WTC11 (cell line): ENCODE data around the gene CPPED1. TPM values are rescaled to one million over a fixed set of nuclear protein-coding genes. Genes with fewer than 3 reads are reported as not detected.

ENCODE experiments used
- ATAC-seq: fragments of 200-7000 bp; cut with Tn5 transposase; 2 replicates; pipeline ENCODE4 v1.10.0; 2021; ENCODE audit warnings: mild to moderate bottlenecking, moderate library complexity
- CTCF ChIA-PET: fragments of 300-600 bp; sonication (Branson Sonifier 250); formaldehyde crosslinking; loops from one replicate; lab custom pipeline; 2021; ENCODE audit warnings: antibody characterized with exemption; lab: Charles Lee
- POLR2A ChIA-PET: fragments of 350-600 bp; sonication (Branson Sonifier 250); formaldehyde crosslinking; loops from one replicate; lab custom pipeline; 2021; ENCODE audit warnings: antibody characterized with exemption; lab: Charles Lee
- DNase-seq: peaks from one replicate; pipeline ENCODE4 v3.0.0; 2021; ENCODE audit warnings: low spot score
- H3K27ac Mint-ChIP-seq: 2 replicates; pipeline ENCODE4 v1.8.0; 2021; ENCODE audit warnings: mixed read lengths
- H3K27me3 Mint-ChIP-seq: 2 replicates; pipeline ENCODE4 v1.8.0; 2021; ENCODE audit warnings: low read depth, mild to moderate bottlenecking, moderate library complexity, mixed read lengths
- H3K36me3 Mint-ChIP-seq: 2 replicates; pipeline ENCODE4 v1.8.0; 2021; ENCODE audit warnings: mixed read lengths
- H3K4me1 Mint-ChIP-seq: 2 replicates; pipeline ENCODE4 v1.8.0; 2022; ENCODE audit warnings: mixed read lengths
- H3K4me3 Mint-ChIP-seq: 2 replicates; pipeline ENCODE4 v1.8.0; 2021; ENCODE audit warnings: mild to moderate bottlenecking, moderate library complexity, mixed read lengths
- H3K9me3 Mint-ChIP-seq: 2 replicates; pipeline ENCODE4 v1.8.0; 2021; ENCODE audit warnings: mixed read lengths
- E2F1 ChIP-seq: sonication (generic); formaldehyde crosslinking; IDR thresholded peaks from 2 replicates; pipeline ENCODE4 v1.8.0; 2022; ENCODE audit warnings: mild to moderate bottlenecking, missing genetic modification reagents
- E2F5 ChIP-seq: sonication (generic); formaldehyde crosslinking; IDR thresholded peaks from 2 replicates; pipeline ENCODE4 v1.8.1; 2022; ENCODE audit warnings: mild to moderate bottlenecking, moderate library complexity, missing genetic modification reagents
- FOXJ3 ChIP-seq: sonication (generic); formaldehyde crosslinking; IDR thresholded peaks from 2 replicates; pipeline ENCODE4 v1.9.0; 2021; ENCODE audit warnings: missing genetic modification reagents, mild to moderate bottlenecking, borderline replicate concordance
- FOXK1 ChIP-seq: sonication (generic); formaldehyde crosslinking; IDR thresholded peaks from 2 replicates; pipeline ENCODE4 v1.8.0; 2022; ENCODE audit warnings: mild to moderate bottlenecking, moderate library complexity, missing genetic modification reagents
- IRF2 ChIP-seq: sonication (generic); formaldehyde crosslinking; IDR thresholded peaks from 2 replicates; pipeline ENCODE4 v1.8.0; 2022; ENCODE audit warnings: low read depth, missing genetic modification reagents, borderline replicate concordance
- NFYB ChIP-seq: sonication (generic); formaldehyde crosslinking; conservative IDR thresholded peaks from 2 replicates; pipeline ENCODE4 v1.8.0; 2022; ENCODE audit warnings: low read depth, missing genetic modification reagents
- NR1H2 ChIP-seq: sonication (generic); formaldehyde crosslinking; IDR thresholded peaks from 2 replicates; pipeline ENCODE4 v1.9.0; 2021; ENCODE audit warnings: mild to moderate bottlenecking, moderate library complexity, missing genetic modification reagents
- PRRX2 ChIP-seq: fragments of 250-450 bp; sonication (Bioruptor Pico); IDR thresholded peaks from 2 replicates; pipeline ENCODE4 v1.8.0; 2021; ENCODE audit warnings: mild to moderate bottlenecking
- SMAD4 ChIP-seq: sonication (generic); formaldehyde crosslinking; IDR thresholded peaks from 2 replicates; pipeline ENCODE4 v1.8.0; 2022; ENCODE audit warnings: mild to moderate bottlenecking, missing genetic modification reagents
- TEAD1 ChIP-seq: sonication (generic); formaldehyde crosslinking; IDR thresholded peaks from 2 replicates; pipeline ENCODE4 v1.8.0; 2022; ENCODE audit warnings: mild to moderate bottlenecking, missing genetic modification reagents
- USF1 ChIP-seq: sonication (generic); formaldehyde crosslinking; IDR thresholded peaks from 2 replicates; pipeline ENCODE4 v1.8.0; 2022; ENCODE audit warnings: mild to moderate bottlenecking, missing genetic modification reagents
- USF2 ChIP-seq: sonication (generic); formaldehyde crosslinking; IDR thresholded peaks from 2 replicates; pipeline ENCODE4 v1.8.1; 2023; ENCODE audit warnings: mild to moderate bottlenecking, missing genetic modification reagents, moderate library complexity
- ZNF263 ChIP-seq: sonication (generic); formaldehyde crosslinking; IDR thresholded peaks from 2 replicates; pipeline ENCODE4 v1.8.1; 2022; ENCODE audit warnings: low read depth, mild to moderate bottlenecking, moderate library complexity, missing genetic modification reagents
- total RNA-seq: library from RNA; stranded (reverse); gene quantifications from 3 replicates; pipeline ENCODE4 v1.2.3, GENCODE V29; 2021
- TF ChIP-seq, protein P1 (sequence below): sonication (generic); formaldehyde crosslinking; IDR thresholded peaks from 2 replicates; pipeline ENCODE4 v1.8.1; 2023; ENCODE audit warnings: mild to moderate bottlenecking, missing genetic modification reagents, borderline replicate concordance
- TF ChIP-seq, protein P2 (sequence below): sonication (generic); formaldehyde crosslinking; IDR thresholded peaks from 2 replicates; pipeline ENCODE4 v1.8.0; 2022; ENCODE audit warnings: mild to moderate bottlenecking, missing genetic modification reagents
- TF ChIP-seq, protein P3 (sequence below): fragments of 200-600 bp; IDR thresholded peaks from 2 replicates; pipeline ENCODE4 v1.8.0; 2022; ENCODE audit warnings: antibody characterized with exemption
- TF ChIP-seq, protein P4 (sequence below): sonication (generic); formaldehyde crosslinking; IDR thresholded peaks from 2 replicates; pipeline ENCODE4 v1.8.1; 2022; ENCODE audit warnings: mild to moderate bottlenecking, missing genetic modification reagents, moderate library complexity, borderline replicate concordance

CPPED1 gene
- total RNA-seq, 1 experiment from 2014 or later, result 8.8 TPM

DNA sequence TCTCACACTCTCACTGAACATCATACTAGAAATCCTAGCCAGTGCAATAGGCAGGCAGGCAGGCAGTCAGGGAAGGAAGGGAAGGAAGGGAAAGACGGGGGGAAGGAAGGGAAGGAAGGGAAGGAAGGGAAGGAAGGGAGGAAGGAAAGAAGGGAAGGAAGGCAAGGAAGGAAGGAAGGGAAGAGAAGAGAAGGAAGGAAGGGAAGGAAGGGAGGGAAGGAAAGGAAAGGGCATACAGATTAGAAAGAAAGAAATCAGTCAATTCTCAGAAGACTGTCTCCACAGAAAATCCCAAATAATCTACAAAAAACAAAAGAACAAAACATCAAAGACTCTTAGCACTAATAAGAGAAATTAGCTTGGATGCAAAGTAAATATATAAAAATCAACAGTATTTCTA lies 93.9 kb downstream of the CPPED1 start (continued):
- TF ChIP-seq ZNF263, result no peak
- TF ChIP-seq NFYB (CRISPR knock-in tag), result no peak
- TF ChIP-seq, protein P1, sequence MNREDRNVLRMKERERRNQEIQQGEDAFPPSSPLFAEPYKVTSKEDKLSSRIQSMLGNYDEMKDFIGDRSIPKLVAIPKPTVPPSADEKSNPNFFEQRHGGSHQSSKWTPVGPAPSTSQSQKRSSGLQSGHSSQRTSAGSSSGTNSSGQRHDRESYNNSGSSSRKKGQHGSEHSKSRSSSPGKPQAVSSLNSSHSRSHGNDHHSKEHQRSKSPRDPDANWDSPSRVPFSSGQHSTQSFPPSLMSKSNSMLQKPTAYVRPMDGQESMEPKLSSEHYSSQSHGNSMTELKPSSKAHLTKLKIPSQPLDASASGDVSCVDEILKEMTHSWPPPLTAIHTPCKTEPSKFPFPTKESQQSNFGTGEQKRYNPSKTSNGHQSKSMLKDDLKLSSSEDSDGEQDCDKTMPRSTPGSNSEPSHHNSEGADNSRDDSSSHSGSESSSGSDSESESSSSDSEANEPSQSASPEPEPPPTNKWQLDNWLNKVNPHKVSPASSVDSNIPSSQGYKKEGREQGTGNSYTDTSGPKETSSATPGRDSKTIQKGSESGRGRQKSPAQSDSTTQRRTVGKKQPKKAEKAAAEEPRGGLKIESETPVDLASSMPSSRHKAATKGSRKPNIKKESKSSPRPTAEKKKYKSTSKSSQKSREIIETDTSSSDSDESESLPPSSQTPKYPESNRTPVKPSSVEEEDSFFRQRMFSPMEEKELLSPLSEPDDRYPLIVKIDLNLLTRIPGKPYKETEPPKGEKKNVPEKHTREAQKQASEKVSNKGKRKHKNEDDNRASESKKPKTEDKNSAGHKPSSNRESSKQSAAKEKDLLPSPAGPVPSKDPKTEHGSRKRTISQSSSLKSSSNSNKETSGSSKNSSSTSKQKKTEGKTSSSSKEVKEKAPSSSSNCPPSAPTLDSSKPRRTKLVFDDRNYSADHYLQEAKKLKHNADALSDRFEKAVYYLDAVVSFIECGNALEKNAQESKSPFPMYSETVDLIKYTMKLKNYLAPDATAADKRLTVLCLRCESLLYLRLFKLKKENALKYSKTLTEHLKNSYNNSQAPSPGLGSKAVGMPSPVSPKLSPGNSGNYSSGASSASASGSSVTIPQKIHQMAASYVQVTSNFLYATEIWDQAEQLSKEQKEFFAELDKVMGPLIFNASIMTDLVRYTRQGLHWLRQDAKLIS (CRISPR knock-in tag), result no peak

GRCh38 chr16:12708266-12708665 lies 95.4 kb downstream of the CPPED1 start:
- H3K27ac Mint-ChIP-seq, result no peak overlapping the region
- ChIA-PET CTCF (no interaction called here), POLR2A (no interaction called here)
- no peaks in the 10 kb centered on the region for H3K27me3 Mint-ChIP-seq
- H3K9me3 Mint-ChIP-seq, result peaks cover 13% of the 10 kb centered on the region
- no peaks in the 10 kb centered on the region for H3K36me3 Mint-ChIP-seq
- DNase-seq (no peak), ATAC-seq (no peak)
- H3K4me3 Mint-ChIP-seq, result no peak overlapping the region
- H3K4me1 Mint-ChIP-seq, result peaks cover 14% of the 10 kb centered on the region
- no peak for TF ChIP-seq SMAD4
- TF ChIP-seq TEAD1 (CRISPR knock-in tag), result no peak
- TF ChIP-seq FOXK1 (CRISPR knock-in tag), result no peak
- TF ChIP-seq, protein P2, sequence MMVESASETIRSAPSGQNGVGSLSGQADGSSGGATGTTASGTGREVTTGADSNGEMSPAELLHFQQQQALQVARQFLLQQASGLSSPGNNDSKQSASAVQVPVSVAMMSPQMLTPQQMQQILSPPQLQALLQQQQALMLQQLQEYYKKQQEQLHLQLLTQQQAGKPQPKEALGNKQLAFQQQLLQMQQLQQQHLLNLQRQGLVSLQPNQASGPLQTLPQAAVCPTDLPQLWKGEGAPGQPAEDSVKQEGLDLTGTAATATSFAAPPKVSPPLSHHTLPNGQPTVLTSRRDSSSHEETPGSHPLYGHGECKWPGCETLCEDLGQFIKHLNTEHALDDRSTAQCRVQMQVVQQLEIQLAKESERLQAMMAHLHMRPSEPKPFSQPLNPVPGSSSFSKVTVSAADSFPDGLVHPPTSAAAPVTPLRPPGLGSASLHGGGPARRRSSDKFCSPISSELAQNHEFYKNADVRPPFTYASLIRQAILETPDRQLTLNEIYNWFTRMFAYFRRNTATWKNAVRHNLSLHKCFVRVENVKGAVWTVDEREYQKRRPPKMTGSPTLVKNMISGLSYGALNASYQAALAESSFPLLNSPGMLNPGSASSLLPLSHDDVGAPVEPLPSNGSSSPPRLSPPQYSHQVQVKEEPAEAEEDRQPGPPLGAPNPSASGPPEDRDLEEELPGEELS (CRISPR knock-in tag), result no peak
- TF ChIP-seq FOXJ3 (CRISPR knock-in tag), result no peak
- no peak for TF ChIP-seq NR1H2
- TF ChIP-seq, protein P1 (CRISPR knock-in tag), result no peak
- no peak for TF ChIP-seq IRF2 (CRISPR knock-in tag)
- TF ChIP-seq, protein P3, sequence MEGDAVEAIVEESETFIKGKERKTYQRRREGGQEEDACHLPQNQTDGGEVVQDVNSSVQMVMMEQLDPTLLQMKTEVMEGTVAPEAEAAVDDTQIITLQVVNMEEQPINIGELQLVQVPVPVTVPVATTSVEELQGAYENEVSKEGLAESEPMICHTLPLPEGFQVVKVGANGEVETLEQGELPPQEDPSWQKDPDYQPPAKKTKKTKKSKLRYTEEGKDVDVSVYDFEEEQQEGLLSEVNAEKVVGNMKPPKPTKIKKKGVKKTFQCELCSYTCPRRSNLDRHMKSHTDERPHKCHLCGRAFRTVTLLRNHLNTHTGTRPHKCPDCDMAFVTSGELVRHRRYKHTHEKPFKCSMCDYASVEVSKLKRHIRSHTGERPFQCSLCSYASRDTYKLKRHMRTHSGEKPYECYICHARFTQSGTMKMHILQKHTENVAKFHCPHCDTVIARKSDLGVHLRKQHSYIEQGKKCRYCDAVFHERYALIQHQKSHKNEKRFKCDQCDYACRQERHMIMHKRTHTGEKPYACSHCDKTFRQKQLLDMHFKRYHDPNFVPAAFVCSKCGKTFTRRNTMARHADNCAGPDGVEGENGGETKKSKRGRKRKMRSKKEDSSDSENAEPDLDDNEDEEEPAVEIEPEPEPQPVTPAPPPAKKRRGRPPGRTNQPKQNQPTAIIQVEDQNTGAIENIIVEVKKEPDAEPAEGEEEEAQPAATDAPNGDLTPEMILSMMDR, result no peak
- TF ChIP-seq USF1, result no peak
- no peak for TF ChIP-seq USF2 (CRISPR knock-in tag)
- TF ChIP-seq E2F5 (CRISPR knock-in tag), result no peak
- TF ChIP-seq, protein P4, sequence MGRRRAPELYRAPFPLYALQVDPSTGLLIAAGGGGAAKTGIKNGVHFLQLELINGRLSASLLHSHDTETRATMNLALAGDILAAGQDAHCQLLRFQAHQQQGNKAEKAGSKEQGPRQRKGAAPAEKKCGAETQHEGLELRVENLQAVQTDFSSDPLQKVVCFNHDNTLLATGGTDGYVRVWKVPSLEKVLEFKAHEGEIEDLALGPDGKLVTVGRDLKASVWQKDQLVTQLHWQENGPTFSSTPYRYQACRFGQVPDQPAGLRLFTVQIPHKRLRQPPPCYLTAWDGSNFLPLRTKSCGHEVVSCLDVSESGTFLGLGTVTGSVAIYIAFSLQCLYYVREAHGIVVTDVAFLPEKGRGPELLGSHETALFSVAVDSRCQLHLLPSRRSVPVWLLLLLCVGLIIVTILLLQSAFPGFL (CRISPR knock-in tag), result no peak
- TF ChIP-seq PRRX2 (CRISPR knock-in tag), result no peak
- TF ChIP-seq E2F1 (CRISPR knock-in tag), result no peak
